Measurements from ENCODE around the gene FETUB. TPM values are rescaled to one million over a fixed set of nuclear protein-coding genes. Genes with fewer than 3 reads are reported as not detected.
"Not testable (repeated sequence)": the region's sequence is repeated elsewhere in the genome, so short reads cannot be mapped to it uniquely, and the experiment has no call there.

The FETUB gene
- total and polyA plus RNA-seq, 2 experiments from 2014 or later = 5.8 to 7.2 TPM

DNA sequence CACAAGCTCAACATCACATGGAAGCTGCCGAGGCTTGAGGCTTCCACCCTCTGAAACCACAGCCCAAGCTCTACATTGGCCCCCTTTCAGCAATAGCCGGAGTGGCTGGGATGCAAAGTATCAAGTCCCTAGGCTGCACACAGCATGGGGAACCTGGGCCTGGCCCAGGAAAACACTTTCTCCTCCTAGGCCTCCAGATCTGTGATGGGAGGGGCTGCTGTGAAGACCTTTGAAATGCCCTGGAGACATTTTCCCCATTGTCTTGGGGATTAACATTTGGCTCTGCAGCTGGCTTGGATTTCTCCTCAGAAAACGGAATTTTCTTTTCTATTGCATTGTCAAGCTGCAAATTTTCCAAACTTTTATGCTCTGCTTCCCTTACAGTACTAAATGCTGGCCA is 43.8 kb downstream of the FETUB start:
- H4K20me1 ChIP-seq (ENCODE audit: insufficient read depth, poor library complexity, severe bottlenecking) = no peaks in the 10 kb centered on the region
- no peaks in the 10 kb centered on the region for H3K4me1 ChIP-seq (ENCODE audit: insufficient read depth)
- no peak for DNase-seq (ENCODE audit: low spot score)
- no peak overlapping the region for H3K4me3 ChIP-seq
- no peaks in the 10 kb centered on the region for H3K9me2 ChIP-seq (replicated peaks; ENCODE audit: insufficient read depth)
- no peaks in the 10 kb centered on the region for H3K9me3 ChIP-seq (ENCODE audit: low read depth)
- H3K79me2 ChIP-seq = no peaks in the 10 kb centered on the region
- H3K36me3 ChIP-seq (replicated peaks; ENCODE audit: insufficient read depth, low read depth) = no peaks in the 10 kb centered on the region
- H3K4me2 ChIP-seq = no peak overlapping the region
- no peaks in the 10 kb centered on the region for H3K27me3 ChIP-seq
- no peak overlapping the region for H2AFZ ChIP-seq
- no peak for TF ChIP-seq CTCF (IDR thresholded peaks at IDR 0.05; ENCODE audit: poor library complexity)
- TF ChIP-seq EZH2 (IDR thresholded peaks at IDR 0.05; ENCODE audit: borderline replicate concordance) = no peak
- TF ChIP-seq EZH2phosphoT487 (IDR thresholded peaks at IDR 0.05; ENCODE audit: low read depth, severe bottlenecking, unreplicated experiment) = no peak
- no peak overlapping the region for H3K27ac ChIP-seq
- 84% methylated on average over 3 of the region's 3 CpGs for WGBS (ENCODE audit: low lambda C conversion rate, missing lambda C conversion rate)

- H3K4me1 ChIP-seq (ENCODE audit: insufficient read depth); H3K4me3 ChIP-seq; H3K79me2 ChIP-seq; DNase-seq (ENCODE audit: low spot score); H3K9me2 ChIP-seq (replicated peaks; ENCODE audit: insufficient read depth); H3K36me3 ChIP-seq (replicated peaks; ENCODE audit: insufficient read depth, low read depth); H3K27me3 ChIP-seq; H3K27ac ChIP-seq; H4K20me1 ChIP-seq (ENCODE audit: insufficient read depth, poor library complexity, severe bottlenecking); H3K9me3 ChIP-seq (ENCODE audit: low read depth); H2AFZ ChIP-seq; H3K4me2 ChIP-seq: not testable (repeated sequence)
- WGBS (ENCODE audit: low lambda C conversion rate, missing lambda C conversion rate) = 84% methylated on average over 2 of the region's 2 CpGs
These were observed 46.3 kb downstream of the FETUB start for GRCh38 chr3:186686475-186686874.

- 80% methylated on average over 12 of the region's 12 CpGs for WGBS (ENCODE audit: low lambda C conversion rate, missing lambda C conversion rate)
- H3K4me1 ChIP-seq (ENCODE audit: insufficient read depth) = no peaks in the 10 kb centered on the region
- H3K27me3 ChIP-seq = no peaks in the 10 kb centered on the region
- no peak for DNase-seq (ENCODE audit: low spot score)
- no peak overlapping the region for H3K4me3 ChIP-seq
- no peak overlapping the region for H3K27ac ChIP-seq
- no peak overlapping the region for H3K4me2 ChIP-seq
- no peaks in the 10 kb centered on the region for H4K20me1 ChIP-seq (ENCODE audit: insufficient read depth, poor library complexity, severe bottlenecking)
- no peaks in the 10 kb centered on the region for H3K36me3 ChIP-seq (replicated peaks; ENCODE audit: insufficient read depth, low read depth)
- TF ChIP-seq CTCF (IDR thresholded peaks at IDR 0.05; ENCODE audit: poor library complexity) = no peak
- TF ChIP-seq EZH2 (IDR thresholded peaks at IDR 0.05; ENCODE audit: borderline replicate concordance) = no peak
- TF ChIP-seq EZH2phosphoT487 (IDR thresholded peaks at IDR 0.05; ENCODE audit: low read depth, severe bottlenecking, unreplicated experiment) = no peak
- no peaks in the 10 kb centered on the region for H3K9me3 ChIP-seq (ENCODE audit: low read depth)
- no peak overlapping the region for H2AFZ ChIP-seq
- no peaks in the 10 kb centered on the region for H3K9me2 ChIP-seq (replicated peaks; ENCODE audit: insufficient read depth)
- no peaks in the 10 kb centered on the region for H3K79me2 ChIP-seq
These were observed 47.0 kb downstream of the FETUB start for GRCh38 chr3:186687120-186687651.

GRCh38 chr3:186690304-186690703 is 50.1 kb downstream of the FETUB start:
- 94% methylated on average over 1 of the region's 1 CpG for WGBS (ENCODE audit: low lambda C conversion rate, missing lambda C conversion rate)
- H3K4me3 ChIP-seq; H3K9me3 ChIP-seq (ENCODE audit: low read depth): not testable (repeated sequence)

More at GRCh38 chr3:186690304-186690703, 50.1 kb downstream of the FETUB start:
- H3K4me2 ChIP-seq; H3K27me3 ChIP-seq; H2AFZ ChIP-seq; H4K20me1 ChIP-seq (ENCODE audit: insufficient read depth, poor library complexity, severe bottlenecking); H3K79me2 ChIP-seq; H3K4me1 ChIP-seq (ENCODE audit: insufficient read depth); H3K27ac ChIP-seq; DNase-seq (ENCODE audit: low spot score); H3K36me3 ChIP-seq (replicated peaks; ENCODE audit: insufficient read depth, low read depth); H3K9me2 ChIP-seq (replicated peaks; ENCODE audit: insufficient read depth): not testable (repeated sequence)
